CD14-positive monocyte (primary cell): ENCODE measurements around the gene TRIM34. TPM values are rescaled to one million over a fixed set of nuclear protein-coding genes. Genes with fewer than 3 reads are reported as not detected.

Source experiments
- DNase-seq, 3 donors: peaks; one replicate each; pipeline ENCODE4 v3.0.0-alpha.2; 2011 to 2022
- H2AFZ ChIP-seq: 2 replicates; pipeline ENCODE4 v1.6.0; 2012; ENCODE audit warnings: mild to moderate bottlenecking, low read depth, low read length, inconsistent platforms; ENCODE audit not compliant: insufficient read depth, poor library complexity, severe bottlenecking
- H3K27ac ChIP-seq, 2 donors: 1 replicate in 1 of 2; 2 replicates in 1 of 2; pipeline ENCODE4 v1.5.1; 2012 to 2013; ENCODE audit warnings: low read length in 2 of 2, control low read depth in 1 of 2, inconsistent platforms in 1 of 2, low read depth in 1 of 2, mild to moderate bottlenecking in 1 of 2
- H3K27me3 ChIP-seq, 2 donors: one replicate each; pipeline versions ENCODE4 v1.6.0 to v1.6.1; 2011 to 2013; ENCODE audit warnings: low read length in 2 of 2; ENCODE audit not compliant: control insufficient read depth in 2 of 2, insufficient read depth in 2 of 2
- H3K36me3 ChIP-seq, 2 donors: replicated peaks in 1 of 2; 1 replicate in 1 of 2; 2 replicates in 1 of 2; pipeline versions ENCODE4 v1.5.1 to v1.6.1; 2012 to 2013; ENCODE audit warnings: low read length in 2 of 2, control low read depth in 1 of 2, inconsistent platforms in 1 of 2, mild to moderate bottlenecking in 1 of 2; ENCODE audit not compliant: insufficient read depth in 2 of 2, control insufficient read depth in 1 of 2
- H3K4me1 ChIP-seq, 2 donors: 1 replicate in 1 of 2; 2 replicates in 1 of 2; pipeline versions ENCODE4 v1.5.1 to v1.6.1; 2012 to 2013; ENCODE audit warnings: low read length in 2 of 2, control low read depth in 1 of 2, inconsistent platforms in 1 of 2, mild to moderate bottlenecking in 1 of 2, moderate library complexity in 1 of 2; ENCODE audit not compliant: insufficient read depth in 2 of 2, control insufficient read depth in 1 of 2
- H3K4me2 ChIP-seq: replicated peaks from 2 replicates; pipeline ENCODE3; 2012; ENCODE audit warnings: low read length, moderate library complexity, mild to moderate bottlenecking; ENCODE audit not compliant: poor library complexity, severe bottlenecking; ENCODE audit errors: extremely low read depth
- H3K4me3 ChIP-seq, 3 experiments: fragments of 200-600 bp in 1 of 3; sonication (generic) in 1 of 3; replicated peaks in 1 of 3; 1 replicate in 2 of 3; 2 replicates in 1 of 3; pipeline ENCODE4 v1.5.1; 2011 to 2013; ENCODE audit warnings: low read length in 3 of 3, mild to moderate bottlenecking in 3 of 3, control low read depth in 2 of 3, low read depth in 2 of 3, inconsistent platforms in 1 of 3, moderate library complexity in 1 of 3
- H3K79me2 ChIP-seq: 2 replicates; pipeline ENCODE4 v1.6.0; 2012; ENCODE audit warnings: mild to moderate bottlenecking, control low read depth, inconsistent platforms, low read length, moderate library complexity; ENCODE audit not compliant: insufficient read depth
- H3K9ac ChIP-seq: 2 replicates; pipeline ENCODE4 v1.6.0; 2017; ENCODE audit warnings: low read length, mild to moderate bottlenecking; ENCODE audit not compliant: insufficient read depth, poor library complexity, severe bottlenecking
- H3K9me3 ChIP-seq, 2 donors: replicated peaks in 1 of 2; 1 replicate in 1 of 2; 2 replicates in 1 of 2; pipeline versions ENCODE4 v1.5.1 to v1.6.1; 2012 to 2013; ENCODE audit warnings: low read length in 2 of 2, control low read depth in 1 of 2; ENCODE audit not compliant: control insufficient read depth in 1 of 2, insufficient read depth in 1 of 2
- H4K20me1 ChIP-seq: 2 replicates; pipeline ENCODE4 v1.6.0; 2012; ENCODE audit warnings: mild to moderate bottlenecking, low read length, control low read depth, moderate library complexity; ENCODE audit not compliant: insufficient read depth
- H3K27ac Mint-ChIP-seq, 7 donors: one replicate each; pipeline ENCODE4 v1.8.0; 2020; ENCODE audit warnings: mild to moderate bottlenecking in 7 of 7, mixed read lengths in 7 of 7, moderate library complexity in 6 of 7, inconsistent platforms in 2 of 7
- H3K27me3 Mint-ChIP-seq, 3 donors: one replicate each; pipeline ENCODE4 v1.8.0; 2021 to 2022; ENCODE audit warnings: low read depth in 3 of 3, mild to moderate bottlenecking in 3 of 3, mixed read lengths in 3 of 3, moderate library complexity in 3 of 3, inconsistent platforms in 1 of 3
- H3K36me3 Mint-ChIP-seq, 2 donors: one replicate each; pipeline ENCODE4 v1.8.0; 2020; ENCODE audit warnings: mixed read lengths in 2 of 2, inconsistent platforms in 1 of 2, mild to moderate bottlenecking in 1 of 2
- H3K4me1 Mint-ChIP-seq: one replicate; pipeline ENCODE4 v1.8.0; 2020; ENCODE audit warnings: mild to moderate bottlenecking, mixed read lengths
- H3K4me3 Mint-ChIP-seq, 2 donors: one replicate each; pipeline ENCODE4 v1.8.0; 2020; ENCODE audit warnings: mild to moderate bottlenecking in 2 of 2, mixed read lengths in 2 of 2, moderate library complexity in 1 of 2
- H3K9me3 Mint-ChIP-seq, 7 donors: one replicate each; pipeline ENCODE4 v1.8.0; 2020 to 2022; ENCODE audit warnings: mixed read lengths in 7 of 7, mild to moderate bottlenecking in 6 of 7, moderate library complexity in 6 of 7, inconsistent platforms in 2 of 7
- WGBS: methylation state at CpG from one replicate; pipeline ENCODE4 v1.1.5; 2013; ENCODE audit warnings: missing lambda C conversion rate; ENCODE audit not compliant: insufficient coverage; 5-methylcytosine and 5-hydroxymethylcytosine counted together
- intact Hi-C, 2 donors: fragments of 100-400 bp; cut with micrococcal nuclease; formaldehyde crosslinking; loops; one replicate each; pipeline versions ENCODE4 v1.15.0 to v1.15.1; 2023
- polyA plus RNA-seq, 3 donors: library from polyadenylated mRNA; depleted of rRNA in 1 of 3; unstranded in 2 of 3; stranded (reverse) in 1 of 3; fragments of 300-500 nt in 2 of 3; fragments of >200 nt in 1 of 3; fragmentation: Illumina TruSeq in 2 of 3; gene quantifications; 1 replicate in 2 of 3; 2 replicates in 1 of 3; pipeline ENCODE4 v1.2.3, GENCODE V29; 2012 to 2021
- TF ChIP-seq, protein P1 (sequence below): fragments of 200-600 bp; IDR thresholded peaks from one replicate; pipeline ENCODE4 v1.8.0; 2022; ENCODE audit warnings: antibody characterized with exemption, mild to moderate bottlenecking

Gene TRIM34
- polyA plus RNA-seq, 3 donors = 21.9 to 25.7 (median 23.5) TPM

GRCh38 chr11:5658318-5658717 is 33.5 kb downstream of the TRIM34 start:
- H4K20me1 ChIP-seq = no peaks in the 10 kb centered on the region
- H3K4me3 ChIP-seq = no peak overlapping the region
- no peak overlapping the region for H3K4me2 ChIP-seq
- Mint-ChIP-seq H3K27me3 (peaks cover 0 to 2% (median 0%) of the 10 kb centered on the region in 3 donors), H3K4me1 (no peaks in the 10 kb centered on the region), H3K4me3 (no peak overlapping the region), H3K36me3 (peaks cover 18 to 24% of the 10 kb centered on the region in 2 donors), H3K27ac (no peak overlapping the region), H3K9me3 (peaks cover 3 to 8% (median 5%) of the 10 kb centered on the region in 7 donors)
- TF ChIP-seq, protein P1, sequence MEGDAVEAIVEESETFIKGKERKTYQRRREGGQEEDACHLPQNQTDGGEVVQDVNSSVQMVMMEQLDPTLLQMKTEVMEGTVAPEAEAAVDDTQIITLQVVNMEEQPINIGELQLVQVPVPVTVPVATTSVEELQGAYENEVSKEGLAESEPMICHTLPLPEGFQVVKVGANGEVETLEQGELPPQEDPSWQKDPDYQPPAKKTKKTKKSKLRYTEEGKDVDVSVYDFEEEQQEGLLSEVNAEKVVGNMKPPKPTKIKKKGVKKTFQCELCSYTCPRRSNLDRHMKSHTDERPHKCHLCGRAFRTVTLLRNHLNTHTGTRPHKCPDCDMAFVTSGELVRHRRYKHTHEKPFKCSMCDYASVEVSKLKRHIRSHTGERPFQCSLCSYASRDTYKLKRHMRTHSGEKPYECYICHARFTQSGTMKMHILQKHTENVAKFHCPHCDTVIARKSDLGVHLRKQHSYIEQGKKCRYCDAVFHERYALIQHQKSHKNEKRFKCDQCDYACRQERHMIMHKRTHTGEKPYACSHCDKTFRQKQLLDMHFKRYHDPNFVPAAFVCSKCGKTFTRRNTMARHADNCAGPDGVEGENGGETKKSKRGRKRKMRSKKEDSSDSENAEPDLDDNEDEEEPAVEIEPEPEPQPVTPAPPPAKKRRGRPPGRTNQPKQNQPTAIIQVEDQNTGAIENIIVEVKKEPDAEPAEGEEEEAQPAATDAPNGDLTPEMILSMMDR = no peak
- no peaks in the 10 kb centered on the region for H3K4me1 ChIP-seq
- H3K79me2 ChIP-seq = no peaks in the 10 kb centered on the region
- no peak overlapping the region for H3K9ac ChIP-seq
- H3K27me3 ChIP-seq = no peaks in the 10 kb centered on the region
- no peaks in the 10 kb centered on the region for H3K9me3 ChIP-seq
- H2AFZ ChIP-seq = no peak overlapping the region
- H3K27ac ChIP-seq = no peak overlapping the region
- intact Hi-C loops = no loop called here
- DNase-seq = no peak
- 100% methylated on average over 1 of the region's 5 CpGs for WGBS
- H3K36me3 ChIP-seq = peaks cover 3 to 17% of the 10 kb centered on the region in 2 donors

DNA sequence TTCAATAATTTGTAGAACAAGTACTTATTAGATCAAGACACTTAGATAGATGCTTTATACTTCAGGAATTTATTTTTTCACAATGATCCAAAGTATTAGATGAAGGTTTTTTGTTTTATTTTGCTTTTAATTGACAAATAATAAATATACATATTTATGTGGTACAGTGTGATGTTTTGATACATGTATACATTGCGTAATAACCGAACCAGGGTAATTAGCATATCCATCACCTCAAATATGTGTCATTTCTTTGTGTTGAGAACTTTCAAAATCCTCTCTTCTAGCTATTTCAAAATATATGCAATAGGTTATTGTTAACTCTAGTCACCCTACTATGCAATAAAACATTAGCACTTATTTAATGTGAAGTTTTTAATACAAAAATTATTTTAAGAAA is 38.7 kb downstream of the TRIM34 start:
- Mint-ChIP-seq H3K4me3 (no peak overlapping the region), H3K27me3 (no peaks in the 10 kb centered on the region), H3K36me3 (peaks cover 57 to 62% of the 10 kb centered on the region in 2 donors), H3K4me1 (no peaks in the 10 kb centered on the region), H3K27ac (no peak overlapping the region), H3K9me3 (peaks cover 0 to 3% (median 0%) of the 10 kb centered on the region in 7 donors)
- Histone ChIP-seq H3K27me3 (no peaks in the 10 kb centered on the region), H3K4me2 (no peak overlapping the region), H3K36me3 (peaks cover 44 to 66% of the 10 kb centered on the region in 2 donors), H3K79me2 (no peaks in the 10 kb centered on the region), H3K4me1 (no peaks in the 10 kb centered on the region), H3K27ac (no peak overlapping the region), H3K9ac (no peak overlapping the region), H4K20me1 (no peaks in the 10 kb centered on the region), H2AFZ (no peak overlapping the region), H3K4me3 (no peak overlapping the region), H3K9me3 (no peaks in the 10 kb centered on the region)
- intact Hi-C loops = no loop called here
- DNase-seq = no peak
- WGBS = no CpG with 5 or more reads among the region's 2 CpGs
- TF ChIP-seq, protein P1 = no peak
